ENCODE measurements around the gene CEP162.

Gene CEP162

DNA sequence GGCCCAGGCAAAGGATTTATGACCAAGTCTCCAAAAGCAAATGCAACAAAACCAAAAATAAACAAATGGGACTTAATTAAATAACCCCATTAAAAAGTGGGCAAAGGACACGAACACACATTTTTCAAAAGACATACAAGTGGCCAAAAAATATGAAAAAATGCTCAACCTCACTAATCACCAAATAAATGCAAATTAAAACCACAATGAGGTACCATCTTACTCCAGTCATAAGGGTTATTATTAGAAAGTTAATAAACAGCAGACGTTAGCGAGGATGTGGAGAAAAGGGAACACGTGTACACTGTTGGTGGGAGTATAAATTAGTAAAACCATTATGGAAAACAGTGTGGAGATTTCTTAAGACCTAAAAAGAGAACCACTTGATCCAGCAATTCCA, 71.1 kb downstream of the CEP162 start:
- TF ChIP-seq, protein P1, sequence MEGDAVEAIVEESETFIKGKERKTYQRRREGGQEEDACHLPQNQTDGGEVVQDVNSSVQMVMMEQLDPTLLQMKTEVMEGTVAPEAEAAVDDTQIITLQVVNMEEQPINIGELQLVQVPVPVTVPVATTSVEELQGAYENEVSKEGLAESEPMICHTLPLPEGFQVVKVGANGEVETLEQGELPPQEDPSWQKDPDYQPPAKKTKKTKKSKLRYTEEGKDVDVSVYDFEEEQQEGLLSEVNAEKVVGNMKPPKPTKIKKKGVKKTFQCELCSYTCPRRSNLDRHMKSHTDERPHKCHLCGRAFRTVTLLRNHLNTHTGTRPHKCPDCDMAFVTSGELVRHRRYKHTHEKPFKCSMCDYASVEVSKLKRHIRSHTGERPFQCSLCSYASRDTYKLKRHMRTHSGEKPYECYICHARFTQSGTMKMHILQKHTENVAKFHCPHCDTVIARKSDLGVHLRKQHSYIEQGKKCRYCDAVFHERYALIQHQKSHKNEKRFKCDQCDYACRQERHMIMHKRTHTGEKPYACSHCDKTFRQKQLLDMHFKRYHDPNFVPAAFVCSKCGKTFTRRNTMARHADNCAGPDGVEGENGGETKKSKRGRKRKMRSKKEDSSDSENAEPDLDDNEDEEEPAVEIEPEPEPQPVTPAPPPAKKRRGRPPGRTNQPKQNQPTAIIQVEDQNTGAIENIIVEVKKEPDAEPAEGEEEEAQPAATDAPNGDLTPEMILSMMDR (IDR thresholded peaks at IDR 0.05), result no peak

DNA sequence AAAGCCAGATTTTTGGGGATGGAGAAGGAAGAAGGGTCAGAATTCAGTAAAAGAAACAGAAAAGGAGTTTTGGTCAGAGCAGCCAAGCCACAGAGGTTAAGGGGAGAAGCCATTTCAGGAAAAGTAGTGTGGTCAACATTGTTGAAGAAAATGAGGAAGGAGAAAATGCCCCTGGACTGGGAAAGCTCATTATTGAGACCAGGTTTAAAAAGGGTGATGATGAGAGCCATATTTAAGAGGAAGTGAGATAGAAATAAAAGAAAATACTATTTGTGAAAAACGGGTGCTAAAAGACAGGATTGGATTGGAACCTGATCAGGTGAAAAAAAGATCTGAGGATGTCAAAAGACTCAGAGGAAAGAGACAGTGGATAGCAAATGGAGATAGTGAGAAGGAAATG, 75.8 kb downstream of the CEP162 start:
- TF ChIP-seq, protein P1 (IDR thresholded peaks at IDR 0.05), result no peak

DNA sequence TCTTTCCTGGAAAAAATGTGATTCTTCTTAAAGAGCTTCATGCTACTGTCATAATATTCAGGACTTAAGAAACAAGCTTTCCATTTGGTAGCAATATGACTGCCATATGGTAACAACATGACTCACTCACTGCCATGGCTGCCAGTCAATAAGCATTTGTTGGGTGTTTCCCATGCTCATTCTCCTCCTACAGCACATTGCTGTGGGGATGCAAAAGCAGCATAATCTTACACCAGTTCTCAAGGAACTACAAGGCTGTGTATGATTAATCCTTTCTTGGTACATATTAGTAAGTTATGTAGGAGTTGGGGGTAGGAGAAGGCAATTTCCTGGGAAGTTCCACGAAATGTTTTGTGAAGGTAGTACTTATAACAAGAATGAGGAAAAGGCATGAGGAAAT, 76.7 kb downstream of the CEP162 start:
- TF ChIP-seq, protein P1 (IDR thresholded peaks at IDR 0.05), result no peak

DNA sequence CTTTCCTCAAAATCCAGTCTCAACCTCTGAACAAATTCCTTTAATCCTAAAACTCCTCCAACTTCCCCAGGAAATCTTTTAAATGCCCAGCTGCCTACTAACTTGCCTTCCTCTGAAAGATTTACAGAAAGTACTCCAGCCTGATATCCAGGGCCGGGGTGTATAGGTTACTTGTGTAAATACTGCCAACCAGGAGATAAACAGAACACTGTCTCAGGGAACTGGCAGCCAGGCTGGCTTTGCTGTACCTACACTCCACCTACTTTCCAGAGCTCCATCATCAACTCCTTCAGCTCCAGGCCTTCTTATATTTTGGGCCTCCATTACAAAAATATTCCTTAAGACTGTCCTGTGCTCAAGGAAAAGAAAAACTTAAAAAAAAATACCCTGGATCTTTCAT, 85.9 kb downstream of the CEP162 start:
- TF ChIP-seq, protein P1 (IDR thresholded peaks at IDR 0.05), result no peak

GRCh38 chr6:84139311-84139710, 88.1 kb downstream of the CEP162 start:
- TF ChIP-seq, protein P1 (IDR thresholded peaks at IDR 0.05), result no peak

DNA sequence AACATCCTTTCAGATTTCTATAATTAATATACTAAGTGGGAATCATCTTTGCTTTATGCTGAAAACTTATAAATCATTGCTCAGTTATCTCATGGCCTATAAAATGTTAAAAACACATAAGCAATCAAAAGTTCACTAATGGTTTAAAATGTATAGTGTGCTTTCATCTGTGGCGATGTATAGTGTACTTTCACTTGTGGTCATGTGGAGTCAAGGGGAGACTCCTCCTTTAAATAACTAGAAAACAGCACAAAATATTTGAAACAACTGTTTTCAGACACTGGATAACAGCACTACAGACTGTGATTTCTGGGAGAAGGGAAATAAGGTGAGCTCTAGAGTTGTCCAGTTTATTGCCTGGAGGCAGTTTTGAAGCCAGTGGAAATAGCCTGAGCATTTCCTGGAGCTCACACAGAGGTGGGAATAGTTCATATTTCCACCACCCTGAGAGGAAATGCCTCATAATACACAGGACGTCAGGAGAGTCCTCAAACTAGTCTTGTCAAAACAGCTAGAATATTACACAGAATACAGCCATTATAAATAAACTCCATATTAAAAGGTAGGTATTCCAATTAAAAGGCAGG, 89.4 kb downstream of the CEP162 start:
- TF ChIP-seq, protein P1 (IDR thresholded peaks at IDR 0.05), result no peak

DNA sequence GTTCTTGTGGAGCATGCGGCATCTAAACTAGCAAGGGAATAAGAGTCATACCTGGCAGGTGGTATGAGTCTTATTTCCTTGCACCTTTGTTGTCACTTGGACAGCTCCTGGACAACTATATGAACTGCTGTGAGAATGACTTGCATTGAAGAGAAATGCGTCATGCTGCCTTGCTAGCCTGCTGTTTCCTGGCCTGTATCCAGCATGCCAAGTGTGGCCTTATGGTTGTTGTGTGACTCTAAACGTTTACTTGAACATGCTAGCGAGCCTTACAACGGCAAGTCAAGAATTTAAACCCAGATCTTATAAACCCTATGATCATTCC, 90.4 kb downstream of the CEP162 start:
- TF ChIP-seq, protein P1 (IDR thresholded peaks at IDR 0.05), result no peak
